HepG2 (cell line): ENCODE data around the gene PRKAG1. TPM values are rescaled to one million over a fixed set of nuclear protein-coding genes. Genes with fewer than 3 reads are reported as not detected.
A peak's percentile ranks its signal among the peaks of the same experiment; 100 is the strongest.

Experiments
- CTCF ChIP-seq: sonication (generic); formaldehyde crosslinking; IDR thresholded peaks from 2 replicates; pipeline ENCODE4 v1.5.0; 2020; ENCODE audit warnings: mild to moderate bottlenecking, missing genetic modification reagents, moderate library complexity
- ELF3 ChIP-seq: IDR thresholded peaks from 2 replicates; pipeline ENCODE4 v1.6.1; 2016; ENCODE audit warnings: missing genetic modification reagents, missing compliant biosample characterization
- HIC2 ChIP-seq: sonication (generic); formaldehyde crosslinking; IDR thresholded peaks from 2 replicates; pipeline ENCODE4 v1.9.0; 2022; ENCODE audit warnings: low read depth, missing genetic modification reagents
- HINFP ChIP-seq: sonication (generic); formaldehyde crosslinking; IDR thresholded peaks from 2 replicates; pipeline ENCODE4 v1.4.0; 2020; ENCODE audit warnings: low read depth, mild to moderate bottlenecking, missing genetic modification reagents
- MEF2D ChIP-seq: sonication (generic); formaldehyde crosslinking; IDR thresholded peaks from 2 replicates; pipeline ENCODE4 v1.5.1; 2020; ENCODE audit warnings: mild to moderate bottlenecking, missing genetic modification reagents
- NR2F2 ChIP-seq: IDR thresholded peaks from 2 replicates; pipeline ENCODE4 v1.6.1; 2012; ENCODE audit warnings: low read depth, inconsistent platforms, borderline replicate concordance
- PRDM10 ChIP-seq: sonication (generic); formaldehyde crosslinking; IDR thresholded peaks from 2 replicates; pipeline ENCODE4 v1.4.0; 2020; ENCODE audit warnings: low read depth, missing genetic modification reagents
- SNAPC5 ChIP-seq: sonication (generic); formaldehyde crosslinking; IDR thresholded peaks from 2 replicates; pipeline ENCODE4 v1.8.1; 2023; ENCODE audit warnings: mild to moderate bottlenecking, missing genetic modification reagents, borderline replicate concordance
- SPEN ChIP-seq: sonication (generic); formaldehyde crosslinking; IDR thresholded peaks from 2 replicates; pipeline ENCODE4 v1.5.1; 2020; ENCODE audit warnings: low read depth, mild to moderate bottlenecking, missing genetic modification reagents
- TAF1 ChIP-seq: sonication (generic); formaldehyde crosslinking; IDR thresholded peaks from 2 replicates; pipeline ENCODE4 v1.4.0; 2020; ENCODE audit warnings: missing genetic modification reagents
- ZNF205 ChIP-seq: IDR thresholded peaks from 2 replicates; pipeline ENCODE4 v1.6.1; 2018; ENCODE audit warnings: missing biosample characterization, missing genetic modification reagents
- ZNF503 ChIP-seq: sonication (generic); formaldehyde crosslinking; IDR thresholded peaks from 2 replicates; pipeline ENCODE4 v1.4.0; 2020; ENCODE audit warnings: missing genetic modification reagents
- ZSCAN9 ChIP-seq: IDR thresholded peaks from 2 replicates; pipeline ENCODE4 v1.6.1; 2016; ENCODE audit warnings: borderline replicate concordance
- polyA plus RNA-seq, 8 experiments: library from polyadenylated mRNA; depleted of rRNA in 3 of 8; stranded (reverse) in 7 of 8; unstranded in 1 of 8; fragments of >200 nt; fragmentation: Illumina TruSeq in 4 of 8; extraction: Trizol in 4 of 8; gene quantifications; 2 replicates each; pipeline versions ENCODE4 v1.2.1 to v1.2.3, GENCODE V29; 2011 to 2016; ENCODE audit warnings: low read depth in 4 of 8, missing spikeins in 1 of 8, mixed read lengths in 1 of 8; ENCODE audit not compliant: insufficient read depth in 1 of 8
- total RNA-seq, 5 experiments: library from RNA; depleted of rRNA; stranded (reverse); fragments of >200 nt; fragmentation: Illumina TruSeq; extraction: Trizol; gene quantifications; 2 replicates each; pipeline ENCODE4 v1.2.3, GENCODE V29; 2016; ENCODE audit warnings: low read depth in 1 of 5

Gene PRKAG1
- total and polyA plus RNA-seq, 2 of the 13 experiments (the other 11 are each of a cell fraction or from before 2014, with no cell fraction given): 26.1 to 32.8 TPM

GRCh38 chr12:49018261-49019119, at the start of gene PRKAG1 (continued):
- TF ChIP-seq TAF1 (CRISPR knock-in tag): peak; percentile 79; the same call in 1 of the 2 replicates
- peak; percentile 41; the same call in 1 of the 2 replicates for TF ChIP-seq ZNF503 (CRISPR knock-in tag)
- peak; percentile 92 for TF ChIP-seq SPEN
- TF ChIP-seq HINFP: peak; percentile 95
- TF ChIP-seq ZSCAN9: 0 out of 2 replicates have a peak, but pooled peaks have one; percentile 16
- peak; percentile 23; the same call in 1 of the 2 replicates for TF ChIP-seq SNAPC5 (CRISPR knock-in tag)
- peak; percentile 83 for TF ChIP-seq CTCF (CRISPR knock-in tag)
- TF ChIP-seq NR2F2: peak; percentile 28; the same call in 1 of the 2 replicates
- TF ChIP-seq ELF3 (CRISPR knock-in tag): peak; percentile 39; the same call in 1 of the 2 replicates
- TF ChIP-seq ZNF205 (CRISPR knock-in tag): 0 out of 2 replicates have a peak, but pooled peaks have one; percentile 4
- TF ChIP-seq PRDM10 (CRISPR knock-in tag): peak; percentile 48; the same call in 1 of the 2 replicates
- peak; percentile 53; the same call in 1 of the 2 replicates for TF ChIP-seq MEF2D (CRISPR knock-in tag)
- TF ChIP-seq HIC2: no peak; the same call in 1 of the 2 replicates
